HG02610 (cell line): ENCODE measurements around the gene KCNH8.
A peak's percentile ranks its signal among the peaks of the same experiment; 100 is the strongest.
"Not testable (repeated sequence)": the region's sequence is repeated elsewhere in the genome, so short reads cannot be mapped to it uniquely, and the experiment has no call there.

ENCODE experiments used
- ATAC-seq: cut with Tn5 transposase; IDR thresholded peaks from one replicate; pipeline ENCODE4 v1.9.1; 2021; ENCODE audit warnings: mild to moderate bottlenecking, moderate library complexity; ENCODE audit not compliant: unreplicated experiment

The KCNH8 gene

GRCh38 chr3:19147905-19148767 is at the start of gene KCNH8:
Gene KCNH8 (plus strand): TSS chr3:19148510. CDS start chr3:19148720, 210 bp downstream.
- no peak for ATAC-seq

DNA sequence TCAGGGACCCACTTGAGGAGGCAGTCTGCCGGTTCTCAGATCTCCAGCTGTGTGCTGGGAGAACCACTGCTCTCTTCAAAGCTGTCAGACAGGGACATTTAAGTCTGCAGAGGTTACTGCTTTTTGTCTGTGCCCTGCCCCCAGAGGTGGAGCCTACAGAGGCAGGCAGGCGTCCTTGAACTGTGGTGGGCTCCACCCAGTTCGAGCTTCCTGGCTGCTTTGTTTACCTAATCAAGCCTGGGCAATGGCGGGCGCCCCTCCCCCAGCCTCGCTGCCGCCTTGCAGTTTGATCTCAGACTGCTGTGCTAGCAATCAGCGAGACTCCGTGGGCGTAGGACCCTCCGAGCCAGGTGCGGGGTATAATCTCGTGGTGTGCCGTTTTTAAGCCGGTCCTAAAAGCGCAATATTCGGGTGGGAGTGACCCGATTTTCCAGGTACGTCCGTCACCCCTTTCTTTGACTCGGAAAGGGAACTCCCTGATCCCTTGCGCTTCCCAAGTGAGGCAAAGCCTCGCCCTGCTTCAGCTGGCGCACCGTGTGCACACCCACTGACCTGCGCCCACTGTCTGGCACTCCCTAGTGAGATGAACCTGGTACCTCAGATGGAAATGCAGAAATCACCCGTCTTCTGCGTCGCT is 45.5 kb upstream of the KCNH8 start:
- not testable (repeated sequence) for ATAC-seq

DNA sequence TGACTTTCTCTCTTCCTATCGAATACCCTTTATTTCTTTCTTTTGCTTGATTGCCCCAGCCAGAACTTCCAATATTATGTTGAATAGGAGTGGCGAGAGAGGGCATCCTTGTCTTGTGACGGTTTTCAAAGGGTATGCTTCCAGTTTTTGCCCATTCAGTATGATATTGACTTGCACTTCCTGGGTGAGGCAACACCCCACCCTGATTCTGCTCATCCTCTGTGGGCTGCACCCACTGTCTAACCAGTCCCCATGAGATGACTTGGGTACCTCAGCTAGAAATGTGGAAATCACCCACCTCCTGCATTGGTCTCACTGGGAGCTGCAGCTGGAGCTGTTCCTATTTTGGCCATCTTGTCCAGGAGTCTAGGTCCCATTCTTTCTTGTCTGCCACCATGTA is 44.8 kb upstream of the KCNH8 start:
- ATAC-seq: no peak

DNA sequence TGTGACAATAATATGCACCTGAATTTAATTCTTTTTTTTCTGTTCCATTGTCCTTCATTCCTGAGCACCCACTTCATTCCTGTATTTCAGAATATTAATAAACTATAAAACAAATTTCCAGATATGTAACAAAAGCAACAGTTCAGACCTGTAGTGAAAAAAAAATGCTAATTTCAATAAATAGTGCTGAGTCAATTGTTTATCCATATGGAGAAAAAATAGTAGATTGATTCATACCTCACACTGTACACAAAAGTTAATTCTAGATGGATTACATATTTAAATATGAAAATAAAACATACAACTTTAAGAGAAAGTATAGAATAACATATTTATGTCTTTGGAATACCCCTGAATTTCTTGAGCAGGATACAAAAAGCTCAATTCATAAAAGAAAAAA is 43.9 kb upstream of the KCNH8 start:
- ATAC-seq: no peak

DNA sequence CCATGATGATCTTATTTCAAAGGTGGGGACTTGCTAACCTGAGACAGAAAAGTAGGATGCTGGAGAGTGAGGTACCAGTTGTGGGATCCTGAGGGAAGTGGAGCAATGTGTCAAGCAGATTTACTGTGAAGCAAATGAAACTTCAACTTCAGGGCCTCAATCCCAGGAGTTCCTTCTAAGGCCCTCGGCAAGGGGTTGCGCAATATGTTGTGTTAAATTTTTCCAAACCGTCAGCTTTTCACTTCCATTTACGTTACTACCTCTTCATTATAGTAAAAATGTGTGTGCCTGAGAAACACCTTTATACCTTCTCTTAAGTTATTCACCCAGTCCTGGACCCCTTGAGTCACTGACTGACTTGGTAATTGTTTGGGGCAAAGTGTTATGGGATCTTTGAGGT is 42.5 kb upstream of the KCNH8 start:
- ATAC-seq: no peak

DNA sequence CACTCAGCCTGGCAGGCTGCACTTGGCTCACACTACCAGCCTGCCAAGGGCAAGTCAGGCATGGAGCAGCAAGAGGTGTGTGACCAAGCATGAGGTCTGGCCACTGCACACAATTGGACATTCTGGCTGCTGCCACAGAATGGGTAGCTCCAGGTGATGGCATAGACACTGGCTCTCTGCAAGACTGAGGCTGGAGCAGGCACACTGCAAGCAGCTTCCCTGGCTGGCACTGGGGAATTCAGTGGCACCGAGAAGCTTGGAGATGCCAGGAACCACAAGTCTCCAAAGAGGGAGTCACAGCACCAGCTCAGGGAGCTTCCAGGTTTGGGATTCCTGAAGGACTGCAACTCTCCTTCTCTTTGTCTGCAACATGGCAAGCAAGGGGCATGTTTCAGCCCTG is 42.0 kb upstream of the KCNH8 start:
- ATAC-seq: no peak

DNA sequence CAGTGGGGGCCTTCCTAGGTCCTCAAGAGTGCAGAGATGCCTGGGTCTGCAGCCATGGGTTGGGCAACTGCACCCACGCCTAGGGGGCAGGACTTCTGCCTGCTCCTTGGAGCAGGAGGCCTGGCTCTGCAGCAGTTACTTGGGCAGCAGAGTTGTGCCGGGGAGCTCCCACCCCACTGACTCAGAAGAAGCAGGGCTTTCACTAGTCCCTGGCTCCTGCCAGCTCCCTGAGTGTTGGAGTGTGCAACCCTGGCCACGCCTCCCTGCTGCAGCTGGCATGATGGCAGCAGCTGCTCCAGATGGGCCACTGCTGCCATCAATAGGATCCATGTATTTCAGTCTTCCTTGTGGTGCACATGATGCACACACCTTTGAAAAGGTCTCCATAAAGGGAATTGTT is 40.6 kb upstream of the KCNH8 start:
- ATAC-seq: no peak

- no peak for ATAC-seq
Observed at GRCh38 chr3:19110335-19110895, 37.9 kb upstream of the KCNH8 start.

GRCh38 chr3:19114461-19114860 is 33.8 kb upstream of the KCNH8 start:
- no peak for ATAC-seq

- ATAC-seq: no peak
Observed at GRCh38 chr3:19116239-19116638, 32.1 kb upstream of the KCNH8 start.

DNA sequence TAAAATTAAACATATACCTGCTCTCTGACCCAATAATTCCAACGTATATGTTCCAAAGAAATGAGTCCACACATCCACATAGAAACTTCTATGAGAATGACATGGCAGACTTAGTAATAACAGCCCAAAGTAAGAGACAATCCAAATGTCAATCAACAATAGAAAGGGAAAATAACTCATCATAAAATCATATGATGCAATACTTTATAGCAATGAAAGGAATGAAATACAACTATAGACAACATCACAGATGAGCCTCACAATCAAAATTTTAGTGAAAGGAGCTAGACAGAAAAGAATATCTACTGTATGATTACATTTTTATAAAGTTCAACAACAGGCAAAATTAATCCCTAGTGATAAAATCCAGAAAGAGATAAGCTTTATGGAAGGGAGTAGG is 23.6 kb upstream of the KCNH8 start:
- no peak for ATAC-seq

GRCh38 chr3:19139863-19140262 is 8.4 kb upstream of the KCNH8 start:
- no peak for ATAC-seq

DNA sequence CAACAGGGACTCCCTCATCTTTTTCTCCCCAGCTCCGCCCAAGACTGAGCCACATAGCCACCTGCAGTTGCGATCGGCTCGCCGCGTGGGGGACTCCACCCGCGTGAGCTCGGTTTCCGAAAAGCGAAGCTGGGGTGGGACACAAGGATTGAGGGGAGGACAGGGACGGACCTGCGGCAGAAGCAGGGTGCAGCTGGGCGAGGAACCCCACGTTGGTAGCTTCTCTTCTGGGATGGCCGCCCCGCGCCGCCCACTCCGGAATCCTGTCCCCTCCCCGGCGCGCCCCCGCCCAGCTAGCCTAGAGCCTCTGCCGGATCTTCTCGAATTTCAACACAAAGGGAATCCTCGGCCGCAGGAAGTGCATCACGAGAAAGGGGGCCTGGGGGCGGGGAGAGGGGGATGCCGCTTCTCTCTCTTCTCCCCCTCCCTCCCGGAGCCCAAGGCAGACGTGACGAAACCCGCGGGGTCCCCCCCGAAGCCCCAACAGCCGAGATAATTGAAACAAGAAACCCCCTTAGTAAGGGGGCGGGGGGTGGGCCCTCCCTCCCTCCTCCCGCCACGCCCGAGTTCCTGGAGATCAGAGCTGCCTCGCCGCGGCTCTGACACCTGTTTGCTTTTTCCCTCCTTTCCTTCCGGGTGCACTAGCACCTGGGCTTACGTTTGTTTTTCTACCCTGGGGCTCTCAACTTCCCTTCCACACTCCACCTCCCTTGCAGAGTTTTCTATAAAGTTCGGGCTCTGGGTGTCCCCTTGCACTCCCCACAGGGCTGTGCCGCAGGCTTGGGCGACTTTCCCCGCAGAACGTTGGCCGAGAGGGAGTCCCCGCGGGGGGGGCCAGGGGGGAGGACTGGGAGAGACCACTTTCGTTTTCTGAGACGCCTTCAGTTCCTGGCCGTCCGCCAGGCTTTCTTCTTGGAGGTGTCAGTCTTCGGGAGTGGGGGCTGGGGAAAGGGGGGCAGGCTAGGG is 1.3 kb upstream of the KCNH8 start:
- peak; percentile 69 for ATAC-seq

DNA sequence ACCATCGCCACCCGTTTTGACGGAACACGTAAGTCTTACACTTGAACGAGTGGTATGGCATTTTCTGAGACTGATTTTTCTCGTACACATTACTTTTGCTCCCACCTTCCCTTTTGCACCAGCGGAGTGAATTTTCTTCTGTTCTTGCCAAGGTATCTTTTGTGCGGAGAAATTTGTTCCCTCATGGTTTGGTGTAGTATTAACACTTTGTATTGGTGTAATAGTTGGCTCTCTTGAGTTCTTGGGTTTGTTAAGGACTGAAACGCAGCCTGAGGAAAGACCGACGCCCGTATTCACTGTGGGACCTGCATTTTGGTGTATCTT is 420 bp downstream of the KCNH8 start:
- no peak for ATAC-seq

DNA sequence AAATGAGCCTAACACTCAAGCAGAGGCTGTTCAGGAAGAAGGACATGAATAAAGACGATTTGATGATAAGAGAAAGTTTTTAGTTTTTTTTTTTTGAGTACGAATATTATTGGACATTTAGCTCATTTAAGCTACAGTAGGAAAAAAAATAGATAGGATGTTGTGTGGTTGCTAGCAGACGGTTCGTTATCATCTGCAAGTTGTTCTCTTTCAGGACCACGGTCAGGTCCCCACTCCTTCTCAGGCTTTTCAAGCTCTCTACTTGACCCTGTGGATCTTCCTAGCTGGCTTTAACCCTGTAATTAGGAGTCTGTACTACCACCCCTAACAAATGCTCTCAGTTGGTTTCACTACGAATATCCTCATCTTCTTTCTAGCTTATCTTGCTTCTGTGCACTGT is 1.1 kb downstream of the KCNH8 start:
- ATAC-seq: no peak

GRCh38 chr3:19151171-19151570 is 2.9 kb downstream of the KCNH8 start:
- ATAC-seq: no peak

DNA sequence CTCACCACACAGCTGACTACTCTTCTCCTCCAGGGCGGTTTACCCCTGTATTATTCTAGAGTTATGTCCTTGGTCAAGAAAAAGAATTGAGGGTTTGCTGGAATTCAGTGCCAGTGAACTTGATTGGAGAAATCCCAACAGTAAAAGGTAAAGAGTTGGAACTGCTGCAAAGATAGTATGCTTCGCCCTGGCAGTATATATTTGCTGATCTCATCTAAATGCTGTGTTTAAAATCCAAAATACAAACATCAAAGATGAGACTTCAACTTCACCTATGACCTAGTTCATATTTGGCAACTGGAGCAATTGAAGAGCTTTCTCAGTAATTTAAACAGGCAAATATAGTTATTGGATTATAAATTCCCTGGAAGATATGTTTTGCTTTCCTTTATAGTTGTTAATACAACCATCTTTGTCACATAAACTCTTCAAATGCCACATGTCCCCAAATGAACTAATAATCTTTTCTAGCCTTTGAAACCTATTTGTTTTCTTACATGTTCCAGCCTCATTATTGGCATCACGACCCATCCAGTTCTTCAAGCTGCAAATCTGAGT is 6.5 kb downstream of the KCNH8 start:
- no peak for ATAC-seq

- no peak for ATAC-seq
Observed at GRCh38 chr3:19155375-19155774, 7.1 kb downstream of the KCNH8 start.

DNA sequence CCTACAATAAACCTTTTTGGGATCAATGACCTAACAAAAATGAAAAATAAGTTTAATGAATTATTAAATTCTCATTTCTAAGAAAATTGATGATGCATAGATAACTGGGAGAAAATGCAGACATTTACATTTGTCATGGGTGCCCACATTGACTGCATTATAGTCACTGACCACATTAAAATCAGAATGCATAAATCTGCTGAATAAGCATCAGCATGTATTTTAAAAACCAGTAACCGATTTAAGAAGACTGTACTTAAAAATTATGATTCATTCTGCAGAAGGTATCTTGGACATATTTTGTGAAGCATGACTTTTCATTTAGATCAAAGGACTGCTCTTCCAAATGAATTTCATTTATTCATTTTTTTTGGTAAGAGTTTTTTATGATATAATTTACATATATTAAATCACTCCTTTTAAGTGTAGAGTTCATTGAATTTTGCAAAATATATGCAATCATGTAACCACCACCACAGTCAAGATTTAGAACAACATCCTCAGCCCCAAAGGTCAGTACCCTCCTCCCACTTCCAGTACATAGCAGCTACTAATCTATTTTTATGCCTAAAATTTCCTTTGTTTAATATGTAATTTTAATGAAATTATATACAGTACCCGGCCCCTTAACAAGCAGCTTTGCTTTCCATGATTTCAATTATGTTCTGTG is 11.8 kb downstream of the KCNH8 start:
- ATAC-seq: no peak

- ATAC-seq: no peak
Observed at GRCh38 chr3:19165654-19166053, 17.3 kb downstream of the KCNH8 start.
